LNCAP (cell line): ENCODE results near the gene DCLRE1C.

Source experiments
- CTCF ChIP-seq: fragments of 450-650 bp; IDR thresholded peaks from 2 replicates; pipeline ENCODE4 v1.5.1; 2017; ENCODE audit warnings: mild to moderate bottlenecking

Gene DCLRE1C

GRCh38 chr10:14878266-14879123 lies 75.4 kb downstream of the DCLRE1C start, which contains the start of gene SUV39H2:
SUV39H2 (plus strand) TSS chr10:14878866; CDS start chr10:14878889, 23 bp downstream.
- no peak for TF ChIP-seq CTCF

- no peak for TF ChIP-seq CTCF
These were observed 77.1 kb downstream of the DCLRE1C start for GRCh38 chr10:14876764-14877163.

GRCh38 chr10:14875941-14876340 lies 78.0 kb downstream of the DCLRE1C start:
- no peak for TF ChIP-seq CTCF

- no peak for TF ChIP-seq CTCF
These were observed 80.7 kb downstream of the DCLRE1C start for GRCh38 chr10:14873090-14873760.

- no peak for TF ChIP-seq CTCF
These were observed 93.1 kb downstream of the DCLRE1C start for GRCh38 chr10:14860791-14861190.

- TF ChIP-seq CTCF: no peak
These were observed 94.1 kb downstream of the DCLRE1C start for GRCh38 chr10:14859775-14860174.

GRCh38 chr10:14859043-14859442 lies 94.9 kb downstream of the DCLRE1C start:
- no peak for TF ChIP-seq CTCF
